ACC112 (cell line): Measurements from ENCODE around the gene GRK5.

Experiments used
- H2AFZ ChIP-seq: fragments of 200-600 bp; sonication (generic); one replicate; pipeline ENCODE4 v1.6.0; 2017; ENCODE audit warnings: antibody characterized with exemption, low read length; ENCODE audit not compliant: unreplicated experiment
- H3K27ac ChIP-seq: fragments of 200-600 bp; sonication (generic); 2 replicates; pipeline ENCODE4 v1.5.1; 2014; ENCODE audit warnings: low read depth, mild to moderate bottlenecking, antibody characterized with exemption, low read length, moderate library complexity
- H3K27me3 ChIP-seq: fragments of 200-600 bp; sonication (generic); 2 replicates; pipeline ENCODE4 v1.6.1; 2014; ENCODE audit warnings: mild to moderate bottlenecking, antibody characterized with exemption, low read length, moderate library complexity, mixed read lengths; ENCODE audit not compliant: insufficient read depth
- H3K36me3 ChIP-seq: fragments of 200-600 bp; sonication (generic); 2 replicates; pipeline ENCODE4 v1.6.1; 2016; ENCODE audit warnings: mild to moderate bottlenecking, antibody characterized with exemption, low read length, moderate library complexity, mixed read lengths; ENCODE audit not compliant: insufficient read depth
- H3K4me1 ChIP-seq: fragments of 200-600 bp; sonication (generic); one replicate; pipeline ENCODE4 v1.6.1; 2016; ENCODE audit warnings: low read length, mixed read lengths; ENCODE audit not compliant: insufficient read depth, unreplicated experiment, control insufficient read depth
- H3K4me3 ChIP-seq: fragments of 200-600 bp; sonication (generic); 2 replicates; pipeline ENCODE4 v1.5.1; 2014; ENCODE audit warnings: mild to moderate bottlenecking, low read depth, low read length
- H3K79me2 ChIP-seq: fragments of 200-600 bp; sonication (generic); one replicate; pipeline ENCODE4 v1.6.0; 2016; ENCODE audit warnings: low read length; ENCODE audit not compliant: control insufficient read depth, unreplicated experiment, insufficient read depth

The GRK5 gene

GRCh38 chr10:119415121-119415520, 207.8 kb downstream of the GRK5 start:
- Histone ChIP-seq H3K4me3 (no peak overlapping the region), H3K27me3 (no peaks in the 10 kb centered on the region), H3K79me2 (no peaks in the 10 kb centered on the region), H2AFZ (no peak overlapping the region), H3K36me3 (no peaks in the 10 kb centered on the region), H3K4me1 (no peaks in the 10 kb centered on the region), H3K27ac (no peak overlapping the region)

GRCh38 chr10:119415536-119416503, 208.4 kb downstream of the GRK5 start:
- no peaks in the 10 kb centered on the region for H3K36me3 ChIP-seq
- no peaks in the 10 kb centered on the region for H3K4me1 ChIP-seq
- H3K27me3 ChIP-seq = no peaks in the 10 kb centered on the region
- H2AFZ ChIP-seq = no peak overlapping the region
- no peak overlapping the region for H3K27ac ChIP-seq
- no peak overlapping the region for H3K4me3 ChIP-seq
- H3K79me2 ChIP-seq = no peaks in the 10 kb centered on the region

- Histone ChIP-seq H3K4me1 (no peaks in the 10 kb centered on the region), H3K27ac (no peak overlapping the region)
Observed at GRCh38 chr10:119416855-119417254, 209.5 kb downstream of the GRK5 start.

GRCh38 chr10:119417852-119418251, 210.5 kb downstream of the GRK5 start:
- H2AFZ ChIP-seq = no peak overlapping the region
- no peak overlapping the region for H3K4me3 ChIP-seq
- no peaks in the 10 kb centered on the region for H3K79me2 ChIP-seq
- H3K4me1 ChIP-seq = no peaks in the 10 kb centered on the region
- no peaks in the 10 kb centered on the region for H3K36me3 ChIP-seq
- H3K27me3 ChIP-seq = no peaks in the 10 kb centered on the region
- no peak overlapping the region for H3K27ac ChIP-seq

More at GRCh38 chr10:119416855-119417254, 209.5 kb downstream of the GRK5 start:
- no peaks in the 10 kb centered on the region for H3K36me3 ChIP-seq
- H3K79me2 ChIP-seq = no peaks in the 10 kb centered on the region
- no peak overlapping the region for H2AFZ ChIP-seq
- no peak overlapping the region for H3K4me3 ChIP-seq
- H3K27me3 ChIP-seq = no peaks in the 10 kb centered on the region

- no peaks in the 10 kb centered on the region for H3K79me2 ChIP-seq
- no peaks in the 10 kb centered on the region for H3K4me1 ChIP-seq
- no peaks in the 10 kb centered on the region for H3K27me3 ChIP-seq
- H3K36me3 ChIP-seq = no peaks in the 10 kb centered on the region
- no peak overlapping the region for H2AFZ ChIP-seq
- no peak overlapping the region for H3K27ac ChIP-seq
- no peak overlapping the region for H3K4me3 ChIP-seq
Observed at GRCh38 chr10:119418362-119418761, 211.0 kb downstream of the GRK5 start.

GRCh38 chr10:119419931-119420330, 212.6 kb downstream of the GRK5 start:
- Histone ChIP-seq H3K27ac (no peak overlapping the region), H3K36me3 (no peaks in the 10 kb centered on the region), H3K27me3 (no peaks in the 10 kb centered on the region), H3K79me2 (no peaks in the 10 kb centered on the region), H2AFZ (no peak overlapping the region), H3K4me1 (no peaks in the 10 kb centered on the region), H3K4me3 (no peak overlapping the region)

GRCh38 chr10:119420950-119421875, 213.8 kb downstream of the GRK5 start:
- Histone ChIP-seq H3K79me2 (no peaks in the 10 kb centered on the region), H3K27ac (no peak overlapping the region), H3K36me3 (no peaks in the 10 kb centered on the region), H3K4me3 (no peak overlapping the region), H3K27me3 (no peaks in the 10 kb centered on the region), H3K4me1 (no peaks in the 10 kb centered on the region), H2AFZ (no peak overlapping the region)

GRCh38 chr10:119421891-119422681, 214.7 kb downstream of the GRK5 start:
- no peaks in the 10 kb centered on the region for H3K27me3 ChIP-seq
- no peaks in the 10 kb centered on the region for H3K79me2 ChIP-seq
- peaks cover 8% of the 10 kb centered on the region; the same call in 1 of the 2 replicates for H3K36me3 ChIP-seq
- H3K27ac ChIP-seq = no peak overlapping the region
- no peak overlapping the region for H2AFZ ChIP-seq
- H3K4me1 ChIP-seq = no peaks in the 10 kb centered on the region
- no peak overlapping the region for H3K4me3 ChIP-seq

- H3K27ac ChIP-seq = no peak overlapping the region
- H2AFZ ChIP-seq = no peak overlapping the region
- no peaks in the 10 kb centered on the region for H3K79me2 ChIP-seq
- peaks cover 13% of the 10 kb centered on the region; the same call in 1 of the 2 replicates for H3K36me3 ChIP-seq
- H3K4me3 ChIP-seq = no peak overlapping the region
- H3K4me1 ChIP-seq = no peaks in the 10 kb centered on the region
- no peaks in the 10 kb centered on the region for H3K27me3 ChIP-seq
Observed at GRCh38 chr10:119422682-119423509, 215.5 kb downstream of the GRK5 start.
